Measurements from ENCODE around the gene ZNF317. TPM values are rescaled to one million over a fixed set of nuclear protein-coding genes. Genes with fewer than 3 reads are reported as not detected.
"Not testable (repeated sequence)": the region's sequence is repeated elsewhere in the genome, so short reads cannot be mapped to it uniquely, and the experiment has no call there.

ZNF317 gene
- total RNA-seq, 1 experiment from 2014 or later = 34.7 TPM

DNA sequence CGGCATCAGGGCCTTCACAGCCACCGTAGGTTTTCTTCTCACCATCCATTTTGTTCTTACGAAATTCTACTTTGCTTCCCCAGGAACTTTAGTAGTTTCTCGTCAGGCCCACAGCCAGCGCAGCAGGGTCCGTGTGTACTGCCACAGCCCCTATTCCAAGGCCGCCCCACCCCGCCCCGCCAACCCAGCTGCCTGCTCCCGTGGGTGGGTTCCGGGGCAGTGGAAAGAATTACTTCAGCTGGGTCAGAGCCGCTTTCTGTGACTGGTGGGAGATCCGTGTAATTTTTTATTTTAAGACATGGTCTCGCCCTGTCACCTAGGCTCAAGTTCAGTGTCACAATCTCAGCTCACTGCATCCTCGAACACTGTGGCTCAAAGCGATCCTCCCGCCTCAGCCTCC, 42.8 kb downstream of the ZNF317 start:
- ATAC-seq = no peak

GRCh38 chr19:9187191-9187590, 47.0 kb downstream of the ZNF317 start:
- Histone ChIP-seq H4K20me1 (ENCODE audit: low read length) (no peaks in the 10 kb centered on the region), H3K9me3 (ENCODE audit: low read length) (no peaks in the 10 kb centered on the region; the same call in 1 of the 2 replicates), H3K9me2 (replicated peaks; ENCODE audit: low read length) (no peaks in the 10 kb centered on the region), H3F3A (ENCODE audit: low read length, unreplicated experiment) (no peaks in the 10 kb centered on the region), H2AFZ (ENCODE audit: low read length) (no peak overlapping the region), H3K4me3 (ENCODE audit: low read length) (no peak overlapping the region), H3K27ac (ENCODE audit: low read length) (no peak overlapping the region), H3K4me2 (ENCODE audit: low read length) (no peak overlapping the region), H3K9ac (ENCODE audit: low read length) (no peak overlapping the region), H3K36me3 (ENCODE audit: low read depth, low read length) (no peaks in the 10 kb centered on the region), H3K4me1 (ENCODE audit: insufficient read depth, low read length) (no peaks in the 10 kb centered on the region), H3K27me3 (ENCODE audit: low read length) (no peaks in the 10 kb centered on the region), H3K79me2 (ENCODE audit: low read length) (no peaks in the 10 kb centered on the region)
- BruUV-seq (replicated peaks) = no TSS peak
- ATAC-seq (no peak), DNase-seq (no peak)
- ChIA-PET CTCF (no interaction called here), POLR2A (ENCODE audit: unreplicated experiment) (no interaction called here)
- TF ChIP-seq EZH2phosphoT487 (IDR thresholded peaks at IDR 0.05; ENCODE audit: borderline replicate concordance, low read length) (no peak), CTCF (conservative IDR thresholded peaks at IDR 0.05; ENCODE audit: low read depth, low read length) (no peak), EZH2 (IDR thresholded peaks at IDR 0.05; ENCODE audit: low read length, unreplicated experiment) (no peak)
- intact Hi-C loops (cut with micrococcal nuclease) = no loop called here

More for the DNA sequence above, 42.8 kb downstream of the ZNF317 start:
- Histone ChIP-seq H3K36me3 (ENCODE audit: low read depth, low read length) (no peaks in the 10 kb centered on the region), H3K27ac (ENCODE audit: low read length) (no peak overlapping the region), H3K27me3 (ENCODE audit: low read length) (no peaks in the 10 kb centered on the region), H3K9ac (ENCODE audit: low read length) (no peak overlapping the region), H3K9me3 (ENCODE audit: low read length) (no peaks in the 10 kb centered on the region), H4K20me1 (ENCODE audit: low read length) (no peaks in the 10 kb centered on the region), H3K4me3 (ENCODE audit: low read length) (no peak overlapping the region), H3K4me2 (ENCODE audit: low read length) (no peak overlapping the region), H3F3A (ENCODE audit: low read length, unreplicated experiment) (no peaks in the 10 kb centered on the region), H3K79me2 (ENCODE audit: low read length) (no peaks in the 10 kb centered on the region), H2AFZ (ENCODE audit: low read length) (no peak overlapping the region), H3K4me1 (ENCODE audit: insufficient read depth, low read length) (no peaks in the 10 kb centered on the region), H3K9me2 (replicated peaks; ENCODE audit: low read length) (no peaks in the 10 kb centered on the region)
- no TSS peak for BruUV-seq (replicated peaks)
- intact Hi-C loops (cut with micrococcal nuclease) = no loop called here
- TF ChIP-seq EZH2 (IDR thresholded peaks at IDR 0.05; ENCODE audit: low read length, unreplicated experiment) (no peak), CTCF (conservative IDR thresholded peaks at IDR 0.05; ENCODE audit: low read depth, low read length) (no peak), EZH2phosphoT487 (IDR thresholded peaks at IDR 0.05; ENCODE audit: borderline replicate concordance, low read length) (no peak)
- ChIA-PET POLR2A (ENCODE audit: unreplicated experiment) (no interaction called here), CTCF (no interaction called here)
- DNase-seq = no peak

DNA sequence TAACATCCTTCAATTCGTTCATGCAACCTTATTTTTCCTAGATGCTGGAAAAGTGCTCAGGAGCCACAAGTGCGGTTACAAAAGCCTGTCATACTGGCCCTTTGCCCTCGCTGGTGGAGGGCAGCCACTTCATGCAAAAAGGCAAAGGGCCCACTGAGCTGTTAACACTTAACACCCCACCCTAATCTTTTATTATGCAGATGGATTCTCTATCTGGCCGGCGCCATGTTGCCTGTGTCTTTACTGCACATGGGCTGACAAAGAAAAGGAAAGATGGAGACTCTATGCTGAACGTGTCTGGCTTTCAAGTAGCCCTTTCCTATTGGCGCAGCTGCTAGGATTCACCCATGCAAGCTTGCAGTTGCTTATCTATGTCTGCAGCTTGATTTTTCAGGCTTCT, 49.3 kb downstream of the ZNF317 start:
- POLR2A ChIA-PET (ENCODE audit: unreplicated experiment) = no interaction called here
- no peaks in the 10 kb centered on the region for H3F3A ChIP-seq (ENCODE audit: low read length, unreplicated experiment)
- H3K27me3 ChIP-seq (ENCODE audit: low read length) = no peaks in the 10 kb centered on the region
- no peaks in the 10 kb centered on the region for H3K4me1 ChIP-seq (ENCODE audit: insufficient read depth, low read length)
- peaks cover 1% of the 10 kb centered on the region; the same call in 1 of the 2 replicates for H3K9me3 ChIP-seq (ENCODE audit: low read length)
- ATAC-seq = no peak
- H3K79me2 ChIP-seq (ENCODE audit: low read length) = no peaks in the 10 kb centered on the region
- H3K9ac ChIP-seq (ENCODE audit: low read length) = no peak overlapping the region
- intact Hi-C loops (cut with micrococcal nuclease) = no loop called here
- no peaks in the 10 kb centered on the region for H3K9me2 ChIP-seq (replicated peaks; ENCODE audit: low read length)
- no TSS peak for BruUV-seq (replicated peaks)
- H3K27ac ChIP-seq (ENCODE audit: low read length) = no peak overlapping the region
- no peak overlapping the region for H3K4me3 ChIP-seq (ENCODE audit: low read length)
- H4K20me1 ChIP-seq (ENCODE audit: low read length) = no peaks in the 10 kb centered on the region
- DNase-seq = no peak
- TF ChIP-seq EZH2phosphoT487 (IDR thresholded peaks at IDR 0.05; ENCODE audit: borderline replicate concordance, low read length) (no peak), EZH2 (IDR thresholded peaks at IDR 0.05; ENCODE audit: low read length, unreplicated experiment) (no peak), CTCF (conservative IDR thresholded peaks at IDR 0.05; ENCODE audit: low read depth, low read length) (no peak)
- H2AFZ ChIP-seq (ENCODE audit: low read length) = no peak overlapping the region; the same call in 1 of the 2 replicates
- H3K36me3 ChIP-seq (ENCODE audit: low read depth, low read length) = no peaks in the 10 kb centered on the region
- CTCF ChIA-PET = no interaction called here
- H3K4me2 ChIP-seq (ENCODE audit: low read length) = no peak overlapping the region

GRCh38 chr19:9198044-9198443, 57.8 kb downstream of the ZNF317 start:
- H3K4me2 ChIP-seq (ENCODE audit: low read length); CTCF ChIA-PET; ATAC-seq; H3K4me1 ChIP-seq (ENCODE audit: insufficient read depth, low read length); DNase-seq; H3K9me3 ChIP-seq (ENCODE audit: low read length); POLR2A ChIA-PET (ENCODE audit: unreplicated experiment); H3K79me2 ChIP-seq (ENCODE audit: low read length); H3K9ac ChIP-seq (ENCODE audit: low read length); intact Hi-C loops (cut with micrococcal nuclease); H3K36me3 ChIP-seq (ENCODE audit: low read depth, low read length); H2AFZ ChIP-seq (ENCODE audit: low read length); H3K4me3 ChIP-seq (ENCODE audit: low read length); H3K27me3 ChIP-seq (ENCODE audit: low read length); BruUV-seq (replicated peaks); H3K27ac ChIP-seq (ENCODE audit: low read length); H3F3A ChIP-seq (ENCODE audit: low read length, unreplicated experiment); H4K20me1 ChIP-seq (ENCODE audit: low read length); H3K9me2 ChIP-seq (replicated peaks; ENCODE audit: low read length): not testable (repeated sequence)

All from PC-3 (cell line).